OCI-LY3 (cell line): ENCODE results near the gene SEL1L.
"Not testable (repeated sequence)": the region's sequence is repeated elsewhere in the genome, so short reads cannot be mapped to it uniquely, and the experiment has no call there.

Source experiments
- H2AFZ ChIP-seq: fragments of 200-600, 300-600 bp; shearing (Covaris generic); 2 replicates; pipeline ENCODE4 v1.6.0; 2014; ENCODE audit warnings: antibody characterized with exemption, low read depth, low read length
- H3K27ac ChIP-seq: fragments of 200-600, 300-600 bp; sonication (generic); 2 replicates; pipeline ENCODE4 v1.5.1; 2014; ENCODE audit warnings: mild to moderate bottlenecking, low read length, moderate library complexity, mixed read lengths
- H3K27me3 ChIP-seq: fragments of 200-600, 300-600 bp; sonication (generic); 2 replicates; pipeline ENCODE4 v1.6.1; 2014; ENCODE audit warnings: low read depth, low read length, mixed read lengths
- H3K36me3 ChIP-seq: fragments of 200-600, 300-600 bp; sonication (generic); replicated peaks from 2 replicates; pipeline ENCODE3; 2014; ENCODE audit warnings: low read depth, low read length, mixed read lengths
- H3K4me1 ChIP-seq: fragments of 300-600, 200-600 bp; sonication (generic); 2 replicates; pipeline ENCODE4 v1.6.1; 2014; ENCODE audit warnings: low read length, mixed read lengths
- H3K4me2 ChIP-seq: fragments of 200-600, 300-600 bp; sonication (generic); 2 replicates; pipeline ENCODE4 v1.6.1; 2014; ENCODE audit warnings: low read length, mixed read lengths
- H3K4me3 ChIP-seq: fragments of 300-600, 200-600 bp; sonication (generic); 2 replicates; pipeline ENCODE4 v1.5.1; 2014; ENCODE audit warnings: antibody characterized with exemption, mild to moderate bottlenecking, low read length, moderate library complexity
- H3K79me2 ChIP-seq: fragments of 300-600, 200-600 bp; shearing (Covaris generic); 2 replicates; pipeline ENCODE4 v1.6.1; 2014; ENCODE audit warnings: mild to moderate bottlenecking, low read length, mixed read lengths
- H3K9ac ChIP-seq: fragments of 300-600, 200-600 bp; shearing (Covaris generic); 2 replicates; pipeline ENCODE4 v1.6.0; 2014; ENCODE audit warnings: mild to moderate bottlenecking, low read length, moderate library complexity
- H3K9me3 ChIP-seq: fragments of 200-600, 300-600 bp; shearing (Covaris generic); 2 replicates; pipeline ENCODE4 v1.6.1; 2014; ENCODE audit warnings: low read length, mixed read lengths; ENCODE audit not compliant: insufficient read depth
- H4K20me1 ChIP-seq: fragments of 200-600, 300-600 bp; sonication (generic); 2 replicates; pipeline ENCODE4 v1.6.1; 2016; ENCODE audit warnings: low read length, mixed read lengths; ENCODE audit not compliant: insufficient read depth
- EZH2phosphoT487 ChIP-seq: fragments of 200-600 bp; shearing (Covaris generic); IDR thresholded peaks from 2 replicates; pipeline ENCODE4 v1.6.1; 2018; ENCODE audit warnings: antibody characterized with exemption, mixed run types, low read depth
- TF ChIP-seq, protein P1 (sequence below): fragments of 200-600, 300-600 bp; sonication (generic); IDR thresholded peaks from 2 replicates; pipeline ENCODE4 v1.5.1; 2014; ENCODE audit warnings: antibody characterized with exemption, low read length, low read depth

Gene SEL1L

DNA sequence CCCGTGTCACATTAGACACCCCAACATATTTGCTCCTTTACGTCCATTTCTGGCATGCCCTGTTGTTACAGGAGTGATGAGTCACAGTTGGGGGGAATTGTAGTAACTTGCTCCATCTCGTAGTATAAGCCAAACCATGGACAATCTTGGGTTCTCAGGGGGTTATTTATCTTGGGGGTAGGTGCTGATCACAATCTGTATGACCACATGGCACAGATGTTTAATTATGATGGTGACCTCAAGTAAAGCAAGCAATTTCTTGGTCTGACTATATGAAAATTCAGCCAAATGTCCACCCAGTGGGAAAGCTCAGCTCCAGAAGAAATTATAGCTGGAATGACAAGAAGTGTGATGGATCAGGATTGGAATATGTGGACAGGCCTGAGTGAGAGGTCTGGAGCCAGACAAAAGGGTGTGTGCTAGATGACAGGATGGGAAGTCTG lies 101.4 kb downstream of the SEL1L start:
- Histone ChIP-seq H3K4me3 (no peak overlapping the region), H3K9ac (no peak overlapping the region), H3K36me3 (no peaks in the 10 kb centered on the region), H3K27me3 (peaks cover 26% of the 10 kb centered on the region), H3K4me1 (no peaks in the 10 kb centered on the region), H4K20me1 (no peaks in the 10 kb centered on the region), H3K79me2 (no peaks in the 10 kb centered on the region), H3K9me3 (no peaks in the 10 kb centered on the region), H3K27ac (no peak overlapping the region), H3K4me2 (no peak overlapping the region), H2AFZ (no peak overlapping the region)
- TF ChIP-seq EZH2phosphoT487: no peak
- TF ChIP-seq, protein P1, sequence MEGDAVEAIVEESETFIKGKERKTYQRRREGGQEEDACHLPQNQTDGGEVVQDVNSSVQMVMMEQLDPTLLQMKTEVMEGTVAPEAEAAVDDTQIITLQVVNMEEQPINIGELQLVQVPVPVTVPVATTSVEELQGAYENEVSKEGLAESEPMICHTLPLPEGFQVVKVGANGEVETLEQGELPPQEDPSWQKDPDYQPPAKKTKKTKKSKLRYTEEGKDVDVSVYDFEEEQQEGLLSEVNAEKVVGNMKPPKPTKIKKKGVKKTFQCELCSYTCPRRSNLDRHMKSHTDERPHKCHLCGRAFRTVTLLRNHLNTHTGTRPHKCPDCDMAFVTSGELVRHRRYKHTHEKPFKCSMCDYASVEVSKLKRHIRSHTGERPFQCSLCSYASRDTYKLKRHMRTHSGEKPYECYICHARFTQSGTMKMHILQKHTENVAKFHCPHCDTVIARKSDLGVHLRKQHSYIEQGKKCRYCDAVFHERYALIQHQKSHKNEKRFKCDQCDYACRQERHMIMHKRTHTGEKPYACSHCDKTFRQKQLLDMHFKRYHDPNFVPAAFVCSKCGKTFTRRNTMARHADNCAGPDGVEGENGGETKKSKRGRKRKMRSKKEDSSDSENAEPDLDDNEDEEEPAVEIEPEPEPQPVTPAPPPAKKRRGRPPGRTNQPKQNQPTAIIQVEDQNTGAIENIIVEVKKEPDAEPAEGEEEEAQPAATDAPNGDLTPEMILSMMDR: no peak

DNA sequence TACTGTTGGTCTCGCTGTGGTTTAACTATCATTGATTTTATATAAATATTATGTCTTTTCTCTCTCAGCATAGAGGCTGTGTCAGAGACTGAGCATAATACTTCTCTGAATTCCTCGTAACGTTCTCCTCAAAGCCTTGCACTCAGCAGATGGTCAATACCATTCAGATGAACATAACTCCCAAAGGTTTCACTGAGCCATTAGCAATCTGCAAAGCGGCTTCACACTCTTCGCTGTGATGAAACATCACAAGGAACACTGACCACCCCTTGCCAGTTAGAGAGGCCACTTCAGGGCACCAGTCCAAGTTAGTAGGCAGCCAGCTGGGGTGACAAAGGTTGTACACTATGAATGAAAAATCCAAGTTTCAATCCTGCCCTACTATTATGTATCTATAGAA lies 103.4 kb downstream of the SEL1L start:
- Histone ChIP-seq H3K27me3 (peaks cover 29% of the 10 kb centered on the region), H3K36me3 (no peaks in the 10 kb centered on the region), H3K4me3 (no peak overlapping the region), H3K27ac (no peak overlapping the region), H3K4me1 (no peaks in the 10 kb centered on the region), H2AFZ (no peak overlapping the region), H4K20me1 (no peaks in the 10 kb centered on the region), H3K9me3 (no peaks in the 10 kb centered on the region), H3K4me2 (no peak overlapping the region), H3K9ac (no peak overlapping the region), H3K79me2 (no peaks in the 10 kb centered on the region)
- TF ChIP-seq, protein P1: no peak
- no peak for TF ChIP-seq EZH2phosphoT487

DNA sequence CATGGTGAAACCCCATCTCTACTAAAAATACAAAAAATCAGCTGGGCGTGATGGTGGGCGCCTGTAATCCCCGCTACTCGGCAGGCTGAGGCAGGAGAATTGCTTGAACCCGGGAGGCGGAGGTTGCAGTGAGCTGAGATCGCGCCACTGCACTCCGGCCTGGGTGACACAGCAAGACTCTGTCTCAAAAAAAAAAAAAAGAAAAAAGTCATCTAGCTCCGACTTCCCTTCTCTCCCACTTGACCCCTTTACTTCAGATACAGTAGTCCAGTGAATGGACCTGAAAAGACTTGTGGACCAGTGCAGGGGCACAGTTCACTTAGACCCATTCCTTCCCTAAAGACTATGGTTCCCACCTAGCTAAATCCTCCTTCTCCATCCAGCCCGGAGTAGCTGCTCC lies 103.9 kb downstream of the SEL1L start:
- not testable (repeated sequence) for H3K4me2 ChIP-seq

DNA sequence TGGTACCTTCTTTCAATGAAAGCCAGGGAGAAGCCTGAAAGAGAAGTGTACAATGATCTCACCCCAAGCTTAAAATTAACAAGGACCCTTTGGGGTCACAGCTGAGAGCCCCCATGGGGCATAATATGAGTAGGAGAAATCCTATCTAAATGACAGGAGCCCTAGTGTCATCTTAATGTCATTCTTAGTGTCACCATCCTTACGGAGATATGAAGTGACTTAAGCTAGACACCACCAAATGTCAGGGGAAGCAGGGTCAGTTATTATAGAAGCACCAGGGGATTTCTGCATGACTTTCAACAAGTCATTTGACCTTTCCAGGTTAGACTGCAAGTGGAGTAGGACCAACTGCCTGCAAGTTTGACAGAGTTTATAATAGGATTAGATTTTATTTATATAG lies 104.6 kb downstream of the SEL1L start:
- no peak overlapping the region for H3K4me3 ChIP-seq
- no peak for TF ChIP-seq EZH2phosphoT487
- TF ChIP-seq, protein P1: no peak
- H3K27me3 ChIP-seq: peaks cover 29% of the 10 kb centered on the region
- H3K27ac ChIP-seq: no peak overlapping the region
- no peaks in the 10 kb centered on the region for H3K4me1 ChIP-seq
- no peaks in the 10 kb centered on the region for H4K20me1 ChIP-seq
- no peaks in the 10 kb centered on the region for H3K9me3 ChIP-seq
- H3K79me2 ChIP-seq: no peaks in the 10 kb centered on the region
- no peaks in the 10 kb centered on the region for H3K36me3 ChIP-seq
- no peak overlapping the region for H3K4me2 ChIP-seq
- H2AFZ ChIP-seq: no peak overlapping the region
- H3K9ac ChIP-seq: no peak overlapping the region

More for the DNA sequence above, 103.9 kb downstream of the SEL1L start:
- not testable (repeated sequence) for H4K20me1 ChIP-seq, H3K9me3 ChIP-seq, H3K36me3 ChIP-seq, H3K79me2 ChIP-seq, H3K9ac ChIP-seq, H3K4me1 ChIP-seq, H3K4me3 ChIP-seq, H3K27ac ChIP-seq, H2AFZ ChIP-seq
- H3K27me3 ChIP-seq: peaks cover 29% of the 10 kb centered on the region
